HG02571 (cell line): ENCODE results near the gene SGSM2.

Experiments
- ATAC-seq: cut with Tn5 transposase; IDR thresholded peaks from one replicate; pipeline ENCODE4 v1.9.1; 2021; ENCODE audit warnings: mild to moderate bottlenecking, moderate library complexity; ENCODE audit not compliant: unreplicated experiment

The SGSM2 gene

DNA sequence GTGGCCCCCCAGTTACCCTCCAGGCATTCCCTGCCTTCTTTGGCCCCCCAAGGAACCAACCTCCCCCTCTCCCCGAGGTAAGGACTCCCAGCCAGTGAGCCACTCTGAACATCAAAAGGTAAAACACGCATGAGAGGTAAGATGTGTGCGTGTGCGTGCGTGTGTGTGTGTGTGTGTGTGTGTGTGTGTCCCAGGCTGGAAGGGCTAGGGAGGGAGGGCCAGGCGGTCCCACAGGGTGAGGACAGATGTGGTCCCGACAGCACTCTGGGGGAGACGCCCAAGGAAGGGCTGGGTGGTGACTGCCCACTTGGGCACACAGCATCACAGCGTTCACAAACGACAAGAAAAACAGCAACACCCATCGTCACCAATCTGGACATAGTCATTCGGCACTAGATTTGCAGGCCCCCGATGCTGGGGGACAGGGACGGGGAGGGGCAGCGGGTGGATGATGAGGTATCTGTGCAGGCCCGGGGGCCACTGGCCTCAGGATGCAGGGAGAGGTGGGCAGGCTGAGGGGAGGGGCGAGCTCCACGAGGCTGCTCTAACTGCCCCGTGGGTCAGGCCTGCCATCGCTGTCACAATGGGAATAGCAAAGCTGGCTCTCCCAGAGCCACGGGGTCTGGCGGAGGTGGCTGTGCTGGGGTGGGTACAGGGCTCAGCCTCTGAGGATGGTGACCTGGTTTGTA, 47.3 kb downstream of the SGSM2 start:
- no peak for ATAC-seq

DNA sequence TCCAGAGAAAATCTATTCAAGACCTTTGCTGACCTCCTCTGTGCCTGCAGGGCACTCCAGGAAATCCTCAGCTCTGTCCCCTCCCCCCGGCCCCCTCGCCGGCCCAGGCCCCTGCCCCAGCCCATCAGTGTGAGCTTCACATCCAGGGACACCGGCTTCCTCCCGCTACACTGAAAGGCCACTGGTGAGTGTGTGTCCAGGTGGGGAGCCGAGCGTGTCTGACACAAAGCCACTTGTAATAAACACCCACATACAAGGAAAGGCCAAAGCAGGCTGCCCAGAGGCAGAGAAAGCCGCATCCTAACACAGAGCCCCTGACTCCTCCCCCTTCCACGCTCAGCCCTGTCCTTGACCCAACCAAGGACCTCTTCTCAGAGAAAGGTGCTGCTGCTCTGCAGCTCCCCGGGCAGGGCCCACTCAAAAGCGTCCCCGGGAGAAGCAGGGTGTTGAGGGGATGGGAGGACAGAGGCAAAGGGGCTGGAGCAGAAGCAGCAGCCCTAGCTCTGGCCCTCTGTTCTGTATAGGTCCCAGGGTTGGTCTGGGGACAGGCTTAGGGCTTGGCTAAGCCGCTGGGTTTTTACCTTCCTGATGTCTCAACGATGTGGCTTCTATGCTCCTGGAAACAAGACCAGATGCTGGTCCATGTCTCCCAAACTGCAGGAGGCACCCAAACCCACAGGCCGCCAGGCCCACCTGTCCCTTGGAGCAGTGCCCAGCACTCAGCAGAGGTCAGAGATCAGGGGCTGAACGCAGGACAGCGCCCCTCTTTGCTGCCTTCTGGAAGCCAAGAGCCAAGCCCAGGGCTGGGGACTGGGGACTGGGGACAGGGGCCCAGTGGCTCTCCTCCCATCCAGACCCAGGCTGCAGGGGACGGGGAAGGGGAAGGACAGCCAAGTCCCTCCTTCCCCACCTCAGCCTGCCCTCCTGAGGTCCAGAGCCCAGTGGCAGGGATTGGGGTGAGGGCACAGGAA, 48.2 kb downstream of the SGSM2 start:
- ATAC-seq, result no peak

GRCh38 chr17:2386400-2387085, 49.2 kb downstream of the SGSM2 start:
- ATAC-seq, result no peak

DNA sequence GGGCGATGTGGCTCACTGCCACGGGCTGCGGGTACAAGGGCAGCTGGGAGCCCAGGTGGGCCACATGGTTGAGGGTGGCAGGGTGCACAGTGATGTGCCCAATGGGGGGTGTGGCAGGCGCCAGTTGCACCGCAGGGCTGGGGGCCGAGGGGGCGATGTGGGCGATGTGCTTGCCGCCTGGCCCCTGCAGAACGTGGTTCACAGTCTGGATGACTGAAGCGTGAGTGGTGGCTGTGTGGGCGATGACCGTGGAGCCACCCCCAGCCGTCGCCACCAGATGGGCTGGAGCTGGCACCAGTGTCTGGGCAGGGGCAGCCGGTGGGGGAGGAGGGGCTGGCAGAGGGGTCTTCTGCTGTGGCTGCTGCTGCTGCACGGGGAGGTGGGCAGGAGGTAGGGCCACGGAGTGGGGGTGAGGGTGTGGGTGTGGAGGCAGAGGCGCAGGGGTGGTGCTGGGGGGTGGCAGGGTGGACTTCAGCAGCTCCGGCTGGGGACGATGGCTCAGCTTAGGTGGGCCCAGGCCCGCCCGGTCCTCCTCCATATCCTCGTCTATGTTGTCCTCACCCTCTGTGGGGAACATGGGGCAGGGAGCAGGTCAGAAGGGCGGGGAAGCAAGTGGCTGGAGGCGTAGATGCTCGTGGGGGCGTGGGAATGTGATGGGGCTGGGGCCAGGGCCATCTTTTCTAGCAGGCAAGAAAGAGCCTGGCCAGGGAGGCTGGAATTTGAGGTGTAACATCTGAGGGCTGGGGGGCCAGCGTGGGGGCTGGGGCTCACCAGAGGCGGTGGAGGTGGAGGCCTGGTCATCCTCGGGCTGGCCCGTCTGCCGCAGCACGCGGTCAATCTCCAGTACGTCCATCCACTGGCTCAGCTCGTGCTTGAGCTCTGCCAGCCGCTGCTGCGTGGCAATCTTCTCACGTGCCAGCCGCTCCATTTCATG, 50.1 kb downstream of the SGSM2 start:
- no peak for ATAC-seq

GRCh38 chr17:2388020-2388682, 50.9 kb downstream of the SGSM2 start:
- no peak for ATAC-seq

DNA sequence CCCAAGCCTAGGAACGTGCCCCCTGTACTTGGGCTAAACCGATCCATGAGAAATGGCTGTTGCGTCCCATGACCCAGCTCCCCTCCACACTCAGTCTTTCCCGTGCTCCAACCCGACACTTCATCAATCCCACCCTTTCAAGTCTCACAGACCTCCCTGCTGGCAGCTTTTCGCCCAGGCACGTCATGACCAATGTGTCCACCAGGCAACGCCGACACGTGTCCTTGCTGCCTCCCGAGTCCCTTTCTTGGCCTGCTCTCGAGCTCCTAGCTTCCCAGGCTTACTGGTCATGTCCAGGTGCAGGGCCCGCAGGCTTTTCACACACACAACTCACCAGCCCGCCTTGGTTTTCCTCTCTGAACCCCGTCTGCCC, 51.4 kb downstream of the SGSM2 start:
- ATAC-seq, result no peak

GRCh38 chr17:2390199-2390836, 53.0 kb downstream of the SGSM2 start:
- ATAC-seq, result no peak

- ATAC-seq, result no peak
Measured at GRCh38 chr17:2391597-2392251, 54.4 kb downstream of the SGSM2 start.

GRCh38 chr17:2392252-2393173, 55.2 kb downstream of the SGSM2 start:
- ATAC-seq, result peak; percentile 45

DNA sequence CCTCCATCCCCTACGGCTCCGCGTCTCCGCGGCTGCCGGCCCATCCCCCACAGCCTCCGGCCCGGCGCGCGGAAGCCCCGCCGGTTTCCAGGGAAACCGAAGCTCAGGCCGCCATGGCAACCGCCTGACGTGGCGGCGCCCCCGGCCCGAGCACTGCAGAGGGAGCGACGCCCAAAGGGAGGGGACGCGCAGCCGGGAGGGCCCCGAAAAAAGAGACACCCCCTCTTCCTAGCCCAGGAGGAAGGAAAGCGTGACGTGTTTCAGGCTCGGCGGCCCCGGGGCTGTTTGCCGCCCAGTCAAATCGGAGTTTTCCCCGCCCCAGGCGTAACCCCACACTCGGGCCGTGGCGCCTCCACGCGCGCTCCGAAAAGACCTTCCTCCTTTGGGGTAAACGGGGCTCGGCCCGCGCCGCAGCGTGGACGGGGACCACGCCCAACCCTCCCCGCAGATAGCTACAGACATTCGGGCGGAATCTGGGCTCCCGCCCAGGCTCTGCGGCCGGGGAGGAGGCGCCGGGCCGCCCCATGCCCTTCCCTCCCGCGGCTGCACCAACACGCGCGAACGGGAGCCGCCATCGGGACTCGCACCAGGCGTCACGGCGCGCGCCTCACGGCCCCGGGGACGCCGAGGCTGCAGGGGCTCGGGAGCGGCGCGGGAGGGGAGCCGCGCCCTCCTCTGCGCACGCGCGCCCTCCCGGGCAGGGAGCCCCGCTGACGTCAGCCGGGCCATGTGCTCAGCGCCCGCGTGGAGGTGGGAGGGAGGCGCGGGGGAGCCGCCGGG, 56.1 kb downstream of the SGSM2 start:
- ATAC-seq, result peak; percentile 38

- no peak for ATAC-seq
Measured at GRCh38 chr17:2393954-2394749, 56.9 kb downstream of the SGSM2 start.

DNA sequence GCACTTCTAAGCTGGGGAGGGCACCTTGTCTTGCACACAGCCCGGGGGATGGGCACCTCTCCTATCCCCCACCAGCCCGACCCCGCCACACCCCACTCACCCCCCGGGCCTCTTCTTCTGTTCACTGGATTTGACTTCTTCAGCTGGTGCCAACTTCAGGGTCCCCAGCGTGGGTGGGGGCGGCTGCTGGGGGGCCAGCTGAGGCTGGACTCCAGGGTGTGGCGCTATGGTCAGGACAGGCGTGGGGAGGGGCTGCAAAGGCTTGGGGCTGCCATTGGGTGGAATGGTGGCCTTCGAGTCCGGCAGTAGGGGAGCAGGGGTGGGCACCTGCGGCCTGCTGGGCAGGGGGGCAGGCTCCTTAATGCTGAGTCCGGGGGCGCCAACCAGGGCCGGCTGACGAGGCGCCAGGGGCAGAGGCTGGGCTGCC, 57.5 kb downstream of the SGSM2 start:
- ATAC-seq, result no peak

DNA sequence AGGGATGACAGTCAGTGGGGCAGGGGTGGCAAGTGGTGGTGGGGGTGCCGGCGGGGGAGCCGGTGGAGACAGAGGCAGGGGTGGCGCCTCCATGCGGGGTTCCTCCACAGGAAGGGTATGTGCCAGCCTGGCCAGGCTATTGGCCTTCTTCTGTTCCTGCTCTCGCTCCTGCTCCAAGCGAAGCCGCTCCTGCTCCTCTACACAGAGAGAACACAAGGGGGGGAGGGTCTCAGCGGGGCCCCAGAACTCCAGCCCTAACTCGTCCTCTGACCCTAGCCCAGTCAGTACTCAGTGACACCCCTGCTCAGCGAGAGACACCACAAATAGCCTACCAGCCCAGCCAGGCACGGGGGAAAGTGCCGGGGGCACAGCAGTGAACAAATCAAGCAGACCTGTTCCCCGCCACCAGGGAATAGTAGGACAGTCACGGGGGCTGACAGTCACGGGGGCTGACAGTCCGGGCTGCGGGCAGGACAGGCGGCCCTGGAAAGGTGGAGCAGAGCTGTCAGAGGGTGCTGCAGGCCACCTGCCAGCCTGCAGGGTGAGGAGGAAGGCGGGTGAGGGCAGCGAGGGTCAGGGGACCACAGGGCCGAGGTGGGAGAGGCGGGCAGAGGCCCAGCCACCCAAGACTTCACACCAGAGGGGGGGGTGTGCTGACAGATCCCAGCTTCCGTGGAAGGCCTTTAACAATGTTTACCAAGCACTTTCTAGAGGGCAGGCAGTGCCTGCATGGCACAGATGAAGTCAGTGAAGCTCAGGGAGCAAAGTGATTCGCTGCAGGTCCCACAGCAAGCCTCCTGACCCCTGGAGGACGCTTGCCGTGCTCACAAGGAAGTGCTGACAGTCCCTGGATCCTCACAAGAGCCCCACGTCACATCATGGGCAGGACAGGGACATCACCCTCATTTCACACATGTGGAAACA, 58.2 kb downstream of the SGSM2 start:
- no peak for ATAC-seq

DNA sequence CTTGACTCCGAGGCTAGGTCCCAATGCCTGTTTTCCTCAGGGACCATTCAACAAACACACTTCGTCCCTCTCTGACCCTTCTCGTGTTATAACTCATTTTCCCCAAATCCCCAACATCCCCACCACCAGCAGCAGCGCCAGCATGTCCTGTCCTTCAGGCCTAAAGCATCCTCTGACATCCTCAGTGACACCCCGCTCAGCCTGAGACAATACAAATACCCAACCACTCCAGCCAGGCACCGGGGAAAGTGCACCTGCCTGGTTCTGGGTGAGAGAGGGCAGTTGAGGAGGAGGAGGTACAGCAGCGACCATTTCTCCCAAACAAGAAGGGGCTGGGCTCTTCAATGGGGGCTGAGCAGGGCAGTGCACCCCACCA, 58.9 kb downstream of the SGSM2 start:
- no peak for ATAC-seq

DNA sequence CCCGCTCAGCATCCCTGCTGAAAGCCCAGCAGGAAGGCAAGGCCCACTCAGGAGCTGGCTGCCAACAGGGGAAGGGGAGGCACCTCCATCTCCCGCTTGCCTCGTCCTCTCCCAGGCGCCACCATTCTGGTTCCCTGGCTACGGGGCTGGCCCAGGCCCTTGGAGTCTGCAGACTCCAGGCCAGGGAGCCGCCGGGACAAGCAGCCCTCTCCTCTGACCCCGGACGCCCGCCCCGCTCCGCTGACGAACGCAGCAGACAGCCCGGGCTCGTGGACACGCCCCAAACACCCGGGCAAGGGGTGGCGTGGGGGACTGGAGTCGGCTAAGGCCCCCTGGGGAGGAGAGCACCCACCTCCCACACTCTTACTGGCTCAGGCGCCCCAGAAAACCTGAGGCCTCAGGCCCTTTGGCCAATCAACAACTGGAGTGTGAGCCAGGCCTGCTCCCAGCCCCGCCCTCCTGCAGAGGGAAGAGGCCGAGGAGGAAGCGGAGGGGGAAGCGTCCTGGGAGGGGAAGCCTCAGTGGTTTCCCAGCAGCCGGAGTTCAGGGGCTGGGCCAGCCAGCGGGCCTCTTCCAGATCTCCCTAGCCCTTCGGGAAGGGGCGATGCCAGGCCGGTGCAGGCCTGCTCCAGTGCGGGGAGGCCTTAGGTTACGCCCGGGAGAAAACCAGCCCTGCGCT, 59.4 kb downstream of the SGSM2 start:
- ATAC-seq, result no peak
